HL-60 (cell line): Measurements from ENCODE around the gene SH2B3.
"Not testable (repeated sequence)": the region's sequence is repeated elsewhere in the genome, so short reads cannot be mapped to it uniquely, and the experiment has no call there.

Source experiments
- DNase-seq, 2 experiments: peaks; one replicate each; pipeline ENCODE4 v3.0.0-alpha.2; 2010 to 2020; ENCODE audit warnings: low read depth in 1 of 2, low spot score in 1 of 2
- H3K27ac ChIP-seq: fragments of 250-450 bp; sonication (Bioruptor Pico); replicated peaks from 2 replicates; pipeline ENCODE4 v1.5.1; 2020; ENCODE audit warnings: mild to moderate bottlenecking, moderate library complexity
- H3K27me3 ChIP-seq: fragments of 250-450 bp; sonication (Bioruptor Pico); 2 replicates; pipeline ENCODE4 v1.5.1; 2021; ENCODE audit warnings: mild to moderate bottlenecking, moderate library complexity; ENCODE audit not compliant: insufficient read depth, poor library complexity, severe bottlenecking
- H3K4me3 ChIP-seq: replicated peaks from 2 replicates; pipeline ENCODE4 v1.5.1; 2011; ENCODE audit warnings: mild to moderate bottlenecking, control low read depth, low read length; ENCODE audit not compliant: insufficient read depth
- GABPA ChIP-seq: IDR thresholded peaks from 2 replicates; pipeline ENCODE4 v1.6.1; 2012; ENCODE audit warnings: low read depth
- POLR2AphosphoS5 ChIP-seq: IDR thresholded peaks from 2 replicates; pipeline ENCODE4 v1.6.1; 2012; ENCODE audit warnings: low read depth
- SPI1 ChIP-seq: IDR thresholded peaks from 2 replicates; pipeline ENCODE4 v1.6.1; 2012; ENCODE audit warnings: low read depth, mild to moderate bottlenecking, borderline replicate concordance
- TF ChIP-seq, protein P1 (sequence below): IDR thresholded peaks from one replicate; pipeline ENCODE4 v1.5.1; 2011; ENCODE audit warnings: low read length, control low read depth, inconsistent platforms; ENCODE audit not compliant: insufficient read depth
- TF ChIP-seq, protein P2 (sequence below): IDR thresholded peaks from 2 replicates; pipeline ENCODE4 v1.6.1; 2012; ENCODE audit warnings: low read depth; ENCODE audit not compliant: insufficient replicate concordance

Gene SH2B3

DNA sequence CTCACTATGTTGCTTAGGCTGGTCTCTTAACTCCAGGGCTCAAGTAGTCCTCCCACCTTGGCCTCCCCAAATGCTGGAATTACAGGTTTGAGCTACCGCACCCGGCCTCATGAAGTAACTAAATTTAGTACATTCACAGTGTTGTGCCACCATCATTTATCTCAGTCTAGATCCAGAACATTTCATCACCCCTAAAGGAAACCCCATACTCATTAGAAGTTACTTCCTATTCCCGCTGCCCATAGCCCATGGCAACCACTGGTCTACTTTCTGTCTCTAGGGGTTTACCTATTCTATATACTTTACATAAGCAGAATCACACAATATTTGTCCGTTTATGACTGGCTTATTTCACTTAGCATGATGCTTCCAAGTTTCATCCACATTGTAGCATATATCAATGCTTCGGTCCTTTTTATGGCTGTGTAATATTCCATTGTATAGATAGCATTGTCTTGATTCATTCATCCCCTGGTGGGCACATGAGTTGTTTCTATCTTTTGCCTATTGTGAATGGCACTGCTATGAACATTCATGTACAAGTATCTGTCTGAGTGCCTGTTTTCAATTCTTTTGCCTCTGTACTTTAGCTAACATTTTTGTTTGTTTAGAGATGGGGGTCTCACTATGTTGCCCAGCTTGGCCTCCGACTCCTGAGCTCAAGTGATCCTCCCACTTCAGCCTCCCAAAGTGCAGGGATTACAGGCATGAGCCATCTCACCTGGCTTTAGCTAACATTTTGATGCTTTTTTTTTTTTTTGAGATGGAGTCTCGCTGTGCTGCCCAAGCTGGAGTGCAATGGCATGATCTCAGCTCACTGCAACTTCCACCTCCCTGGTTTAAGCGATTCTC, 10.2 kb upstream of the SH2B3 start:
- no peaks in the 10 kb centered on the region for H3K27me3 ChIP-seq
- H3K4me3 ChIP-seq, result no peak overlapping the region
- no peak for DNase-seq
- TF ChIP-seq, protein P1, sequence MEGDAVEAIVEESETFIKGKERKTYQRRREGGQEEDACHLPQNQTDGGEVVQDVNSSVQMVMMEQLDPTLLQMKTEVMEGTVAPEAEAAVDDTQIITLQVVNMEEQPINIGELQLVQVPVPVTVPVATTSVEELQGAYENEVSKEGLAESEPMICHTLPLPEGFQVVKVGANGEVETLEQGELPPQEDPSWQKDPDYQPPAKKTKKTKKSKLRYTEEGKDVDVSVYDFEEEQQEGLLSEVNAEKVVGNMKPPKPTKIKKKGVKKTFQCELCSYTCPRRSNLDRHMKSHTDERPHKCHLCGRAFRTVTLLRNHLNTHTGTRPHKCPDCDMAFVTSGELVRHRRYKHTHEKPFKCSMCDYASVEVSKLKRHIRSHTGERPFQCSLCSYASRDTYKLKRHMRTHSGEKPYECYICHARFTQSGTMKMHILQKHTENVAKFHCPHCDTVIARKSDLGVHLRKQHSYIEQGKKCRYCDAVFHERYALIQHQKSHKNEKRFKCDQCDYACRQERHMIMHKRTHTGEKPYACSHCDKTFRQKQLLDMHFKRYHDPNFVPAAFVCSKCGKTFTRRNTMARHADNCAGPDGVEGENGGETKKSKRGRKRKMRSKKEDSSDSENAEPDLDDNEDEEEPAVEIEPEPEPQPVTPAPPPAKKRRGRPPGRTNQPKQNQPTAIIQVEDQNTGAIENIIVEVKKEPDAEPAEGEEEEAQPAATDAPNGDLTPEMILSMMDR, result no peak
- TF ChIP-seq POLR2AphosphoS5 (no peak), GABPA (no peak), SPI1 (no peak)
- TF ChIP-seq, protein P2, sequence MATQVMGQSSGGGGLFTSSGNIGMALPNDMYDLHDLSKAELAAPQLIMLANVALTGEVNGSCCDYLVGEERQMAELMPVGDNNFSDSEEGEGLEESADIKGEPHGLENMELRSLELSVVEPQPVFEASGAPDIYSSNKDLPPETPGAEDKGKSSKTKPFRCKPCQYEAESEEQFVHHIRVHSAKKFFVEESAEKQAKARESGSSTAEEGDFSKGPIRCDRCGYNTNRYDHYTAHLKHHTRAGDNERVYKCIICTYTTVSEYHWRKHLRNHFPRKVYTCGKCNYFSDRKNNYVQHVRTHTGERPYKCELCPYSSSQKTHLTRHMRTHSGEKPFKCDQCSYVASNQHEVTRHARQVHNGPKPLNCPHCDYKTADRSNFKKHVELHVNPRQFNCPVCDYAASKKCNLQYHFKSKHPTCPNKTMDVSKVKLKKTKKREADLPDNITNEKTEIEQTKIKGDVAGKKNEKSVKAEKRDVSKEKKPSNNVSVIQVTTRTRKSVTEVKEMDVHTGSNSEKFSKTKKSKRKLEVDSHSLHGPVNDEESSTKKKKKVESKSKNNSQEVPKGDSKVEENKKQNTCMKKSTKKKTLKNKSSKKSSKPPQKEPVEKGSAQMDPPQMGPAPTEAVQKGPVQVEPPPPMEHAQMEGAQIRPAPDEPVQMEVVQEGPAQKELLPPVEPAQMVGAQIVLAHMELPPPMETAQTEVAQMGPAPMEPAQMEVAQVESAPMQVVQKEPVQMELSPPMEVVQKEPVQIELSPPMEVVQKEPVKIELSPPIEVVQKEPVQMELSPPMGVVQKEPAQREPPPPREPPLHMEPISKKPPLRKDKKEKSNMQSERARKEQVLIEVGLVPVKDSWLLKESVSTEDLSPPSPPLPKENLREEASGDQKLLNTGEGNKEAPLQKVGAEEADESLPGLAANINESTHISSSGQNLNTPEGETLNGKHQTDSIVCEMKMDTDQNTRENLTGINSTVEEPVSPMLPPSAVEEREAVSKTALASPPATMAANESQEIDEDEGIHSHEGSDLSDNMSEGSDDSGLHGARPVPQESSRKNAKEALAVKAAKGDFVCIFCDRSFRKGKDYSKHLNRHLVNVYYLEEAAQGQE, result no peak
- H3K27ac ChIP-seq, result no peak overlapping the region

GRCh38 chr12:111396271-111396670, 9.5 kb upstream of the SH2B3 start:
- not testable (repeated sequence) for H3K27me3 ChIP-seq, H3K4me3 ChIP-seq, H3K27ac ChIP-seq, DNase-seq

GRCh38 chr12:111396726-111397445, 8.8 kb upstream of the SH2B3 start:
- Histone ChIP-seq H3K27me3 (no peaks in the 10 kb centered on the region), H3K4me3 (peak overlapping the region; percentile 19), H3K27ac (no peak overlapping the region)
- TF ChIP-seq, protein P2, result no peak
- TF ChIP-seq, protein P1, result peak; percentile 96
- TF ChIP-seq GABPA (no peak), SPI1 (no peak), POLR2AphosphoS5 (no peak)
- peak; percentile 66 to 82 for DNase-seq

DNA sequence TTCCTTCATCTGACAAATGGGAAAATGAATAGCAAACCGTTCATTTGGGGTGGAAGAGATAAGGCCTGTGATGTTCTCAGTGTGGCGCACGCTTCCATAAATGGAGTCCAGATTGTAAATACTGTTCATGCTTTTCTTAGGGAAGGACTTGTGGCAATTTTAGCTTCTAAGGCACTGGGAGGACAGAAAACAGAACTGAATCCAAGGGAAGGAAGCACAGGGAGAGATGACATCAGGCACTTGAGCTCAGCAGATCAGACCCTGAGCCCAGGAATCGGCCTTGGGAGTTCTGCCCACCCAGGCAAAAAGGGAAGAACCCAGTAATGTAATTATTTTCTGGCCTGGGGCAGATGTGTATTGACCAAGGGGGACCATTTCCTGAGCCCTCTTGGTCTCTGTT, 7.2 kb upstream of the SH2B3 start:
- H3K27me3 ChIP-seq, result no peaks in the 10 kb centered on the region
- TF ChIP-seq, protein P1, result no peak
- TF ChIP-seq POLR2AphosphoS5 (no peak), SPI1 (no peak), GABPA (no peak)
- TF ChIP-seq, protein P2, result no peak
- H3K4me3 ChIP-seq, result no peak overlapping the region
- DNase-seq, result no peak
- H3K27ac ChIP-seq, result no peak overlapping the region

- not testable (repeated sequence) for H3K27ac ChIP-seq, H3K27me3 ChIP-seq, DNase-seq, H3K4me3 ChIP-seq
These were observed 5.8 kb upstream of the SH2B3 start for GRCh38 chr12:111399741-111400404.
